ENCODE data around the gene GAP43.
"Not testable (repeated sequence)": the region's sequence is repeated elsewhere in the genome, so short reads cannot be mapped to it uniquely, and the experiment has no call there.

GAP43 gene

GRCh38 chr3:115699706-115700105 is 76.4 kb downstream of the GAP43 start:
- no peak for DNase-seq

DNA sequence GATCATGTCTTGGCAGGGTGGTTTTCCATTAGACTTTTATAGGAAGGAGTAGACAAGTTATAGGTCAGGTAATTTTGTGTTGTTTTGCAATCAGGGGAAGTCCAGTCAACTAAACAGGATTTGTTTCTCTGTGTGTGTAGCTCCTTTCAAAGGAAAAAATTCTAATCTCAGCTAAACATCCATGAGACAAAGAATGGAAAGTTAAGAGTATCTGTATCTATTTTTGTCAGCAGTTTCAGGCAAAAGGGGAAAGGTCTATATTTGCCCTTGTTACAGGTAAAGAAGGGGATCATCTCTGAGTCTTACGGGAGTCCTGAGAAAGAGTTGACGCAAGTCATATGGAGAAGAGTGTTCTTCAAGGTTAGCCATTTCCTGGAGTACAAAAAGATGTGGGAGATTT is 79.3 kb downstream of the GAP43 start:
- DNase-seq: no peak

DNA sequence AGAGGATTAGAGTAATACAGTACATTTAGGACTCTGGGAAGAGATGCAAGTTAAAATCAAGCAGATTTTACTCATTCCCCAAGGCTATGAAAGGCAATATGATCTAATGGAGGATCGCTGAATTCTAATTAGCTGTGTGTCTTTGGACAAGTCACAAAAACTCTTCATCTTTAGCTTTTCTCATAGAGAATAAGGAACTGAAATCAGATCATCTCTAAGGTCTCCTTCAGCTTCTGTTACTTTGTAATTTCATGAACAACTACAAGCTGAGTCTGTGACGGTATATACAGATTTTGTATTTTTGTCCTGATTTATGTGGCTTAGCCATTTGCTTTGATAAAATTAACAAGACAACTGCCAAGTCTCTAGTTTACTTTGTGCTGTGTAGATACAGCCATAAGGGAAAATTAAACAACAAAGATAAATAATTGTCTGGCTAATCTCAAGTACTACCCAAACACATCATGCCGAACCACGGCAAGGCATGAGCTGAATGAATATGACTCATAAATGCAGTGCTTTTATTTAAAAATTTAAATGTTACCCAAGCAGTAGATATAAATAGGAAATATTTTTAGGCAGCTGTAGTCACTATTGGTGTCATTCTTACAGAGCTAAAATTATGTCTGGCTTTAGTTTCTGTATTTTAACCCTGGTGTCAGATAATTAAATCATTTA is 81.5 kb downstream of the GAP43 start:
- DNase-seq: no peak

- no peak for DNase-seq
Observed at GRCh38 chr3:115706311-115706829, 83.1 kb downstream of the GAP43 start.

GRCh38 chr3:115708540-115708939 is 85.2 kb downstream of the GAP43 start:
- no peak for DNase-seq

DNA sequence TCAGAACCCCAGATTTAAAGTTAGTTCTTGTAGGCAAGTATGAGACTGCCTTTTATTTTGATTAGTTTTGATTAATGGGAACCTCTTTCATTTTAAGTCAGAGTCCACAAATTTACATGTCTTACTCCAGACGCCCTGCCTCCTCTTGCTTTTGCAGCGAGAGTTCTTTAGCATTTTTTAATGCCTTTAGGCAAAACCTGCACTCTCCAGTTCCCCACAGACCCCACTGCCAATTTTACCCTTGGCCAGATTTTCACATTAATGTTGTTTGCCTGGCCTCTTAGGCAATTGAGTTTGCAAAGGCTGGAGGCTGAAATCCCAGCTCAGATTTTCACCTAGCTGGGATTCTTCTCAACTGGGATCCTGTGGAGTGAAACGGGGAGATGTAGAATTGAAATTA is 85.8 kb downstream of the GAP43 start:
- no peak for DNase-seq

GRCh38 chr3:115709931-115710330 is 86.6 kb downstream of the GAP43 start:
- no peak for DNase-seq

GRCh38 chr3:115710799-115711198 is 87.5 kb downstream of the GAP43 start:
- DNase-seq: no peak

GRCh38 chr3:115712871-115713270 is 89.6 kb downstream of the GAP43 start:
- DNase-seq: no peak

- DNase-seq: no peak
Observed at GRCh38 chr3:115713284-115713683, 90.0 kb downstream of the GAP43 start.

GRCh38 chr3:115715241-115715745 is 92.0 kb downstream of the GAP43 start:
- no peak for DNase-seq

GRCh38 chr3:115720983-115721382 is 97.7 kb downstream of the GAP43 start:
- DNase-seq: no peak

DNA sequence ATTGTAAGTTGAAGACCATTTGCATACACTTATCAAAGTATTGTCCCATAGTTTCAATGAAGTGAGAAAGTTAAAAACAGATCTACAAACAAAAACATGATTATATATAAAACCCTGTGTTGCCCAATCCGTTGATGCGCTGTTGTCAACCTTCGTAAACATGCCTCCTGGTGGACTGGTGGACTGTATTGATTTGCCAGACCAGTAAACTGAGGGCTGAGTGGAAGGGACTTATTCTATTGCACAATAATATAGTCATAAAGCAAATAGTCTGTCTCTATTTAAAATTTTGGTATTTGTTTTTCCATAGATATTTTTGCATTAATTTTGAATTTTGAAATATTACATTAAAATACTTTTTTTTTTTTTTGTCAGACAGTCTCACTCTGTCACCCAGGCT is 102.5 kb downstream of the GAP43 start:
- no peak for DNase-seq

DNA sequence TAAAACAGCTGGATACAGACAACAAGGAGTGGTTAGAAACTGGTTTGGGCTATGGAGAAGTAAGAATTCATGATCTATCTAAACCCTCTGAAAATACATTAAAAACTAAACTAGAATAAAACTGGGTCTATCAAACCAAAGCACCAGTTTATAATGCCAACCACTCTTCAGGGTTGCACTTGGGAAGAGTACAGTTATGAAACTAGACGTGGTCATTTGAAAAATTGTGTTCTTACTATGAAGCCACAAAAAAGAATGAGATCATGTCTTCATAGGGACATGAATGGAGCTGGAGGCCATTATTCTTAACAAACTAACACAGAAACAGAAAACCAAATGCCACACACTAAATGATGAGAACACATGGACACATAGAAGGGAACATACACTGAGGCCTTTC is 103.8 kb downstream of the GAP43 start:
- no peak for DNase-seq

GRCh38 chr3:115728013-115728412 is 104.7 kb downstream of the GAP43 start:
- DNase-seq: no peak

DNA sequence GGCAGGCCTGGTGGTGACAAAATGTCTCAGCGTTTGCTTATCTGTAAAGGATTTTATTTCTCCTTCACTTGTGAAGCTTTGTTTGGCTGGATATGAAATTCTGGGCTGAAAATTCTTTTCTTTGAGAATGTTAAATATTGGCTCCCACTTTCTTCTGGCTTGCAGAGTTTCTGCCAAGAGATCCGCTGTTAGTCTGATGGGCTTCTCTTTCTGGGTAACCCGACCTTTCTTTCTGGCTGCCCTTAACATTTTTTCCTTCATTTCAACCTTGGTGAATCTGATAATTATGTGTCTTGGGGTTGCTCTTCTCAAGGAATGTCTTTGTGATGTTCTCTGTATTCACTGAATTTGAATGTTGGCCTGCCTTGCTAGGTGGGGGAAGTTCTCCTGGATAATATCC is 113.0 kb downstream of the GAP43 start:
- DNase-seq: not testable (repeated sequence)

GRCh38 chr3:115741650-115742049 is 118.3 kb downstream of the GAP43 start:
- DNase-seq: no peak

- not testable (repeated sequence) for DNase-seq
Observed at GRCh38 chr3:115744516-115744915, 121.2 kb downstream of the GAP43 start.

GRCh38 chr3:115752978-115753377 is 129.7 kb downstream of the GAP43 start:
- not testable (repeated sequence) for DNase-seq

- DNase-seq: no peak
Observed at GRCh38 chr3:115758076-115758763, 134.9 kb downstream of the GAP43 start.

DNA sequence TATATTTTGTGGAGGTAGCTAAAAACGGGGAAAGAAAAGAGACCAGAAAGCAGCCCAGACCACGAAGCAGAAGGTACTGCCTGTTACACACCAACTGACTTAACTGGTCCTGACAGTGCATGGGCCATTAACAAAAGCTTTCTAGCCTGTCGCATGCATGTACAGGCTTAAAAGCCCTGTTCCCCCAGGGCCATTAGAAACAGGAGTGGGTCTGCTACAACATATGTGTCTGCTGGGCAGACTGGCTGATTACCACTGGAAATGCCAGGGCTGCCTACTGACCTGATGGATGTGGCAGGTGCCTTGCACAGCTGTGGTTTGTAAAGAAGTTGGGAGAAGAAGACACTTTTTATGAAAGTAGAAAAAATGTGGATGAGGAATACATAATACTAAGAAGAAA is 137.4 kb downstream of the GAP43 start:
- no peak for DNase-seq

DNA sequence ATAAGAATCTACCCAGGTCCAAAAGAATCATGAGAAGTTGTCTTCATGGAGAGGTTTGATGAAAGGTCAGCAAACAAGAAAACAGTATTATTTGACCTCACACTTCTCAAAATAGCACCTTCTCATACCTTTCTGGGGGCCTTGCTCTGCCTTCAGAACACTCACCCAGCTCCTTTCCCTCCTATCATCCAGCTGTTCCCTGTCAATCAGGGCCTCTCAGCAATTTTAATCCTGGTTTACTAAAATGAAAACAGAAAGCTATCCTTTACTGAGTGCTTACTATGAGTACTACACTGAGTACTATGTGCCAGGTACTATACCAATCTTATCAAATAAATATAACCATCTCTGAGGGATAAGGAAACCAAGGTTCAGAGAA is 138.6 kb downstream of the GAP43 start:
- no peak for DNase-seq

GRCh38 chr3:115766587-115767482 is 143.5 kb downstream of the GAP43 start:
- DNase-seq: no peak

Data from activated naive CD4-positive, alpha-beta T cell treated with Interleukin-2 at 50 U/mL for 16 hours (primary cell).